ENCODE data around the gene INPP5B. TPM values are rescaled to one million over a fixed set of nuclear protein-coding genes. Genes with fewer than 3 reads are reported as not detected.
"Not testable (repeated sequence)": the region's sequence is repeated elsewhere in the genome, so short reads cannot be mapped to it uniquely, and the experiment has no call there.

The INPP5B gene
- total and polyA plus RNA-seq, 10 of the 15 experiments (the other 5 are each of a cell fraction or from before 2014, with no cell fraction given) = 10.9 to 54.4 (median 26.9) TPM

DNA sequence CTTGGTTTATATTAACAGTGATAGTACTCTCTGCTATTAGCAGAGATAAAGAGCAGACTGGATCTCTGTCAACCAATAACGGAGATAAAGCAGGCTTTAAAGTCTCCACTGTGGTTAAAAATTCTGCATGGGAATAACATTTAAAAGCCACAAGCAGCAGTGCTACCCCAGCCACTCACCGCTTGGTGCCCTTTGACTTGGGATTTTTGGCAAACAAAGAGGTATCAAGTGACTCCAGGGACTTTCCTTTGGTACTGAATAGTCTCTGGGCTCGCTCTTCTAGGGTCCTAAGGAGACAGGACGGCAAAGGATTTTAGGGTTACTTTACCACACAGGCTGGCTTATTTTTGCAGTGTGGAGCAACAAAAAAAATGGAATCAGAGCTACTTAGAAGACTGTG is 31.7 kb upstream of the INPP5B start:
- Histone ChIP-seq H3K27ac (ENCODE audit: control insufficient read depth, insufficient read depth) (no peak overlapping the region), H3K9ac (ENCODE audit: control insufficient read depth, insufficient read depth, low read length) (no peak overlapping the region), H3K4me2 (ENCODE audit: control insufficient read depth, insufficient read depth) (no peak overlapping the region), H3K27me3 (replicated peaks in 1 of 2; ENCODE audit: control insufficient read depth in 2 of 2, insufficient read depth in 2 of 2, low read length in 1 of 2) (no peaks in the 10 kb centered on the region), H2AFZ (ENCODE audit: control insufficient read depth, low read depth, low read length) (no peak overlapping the region), H3K36me3 (ENCODE audit: control insufficient read depth in 2 of 2, insufficient read depth in 2 of 2, low read length in 1 of 2) (peaks cover under 1 to 19% of the 10 kb centered on the region in 2 experiments), H3K79me2 (ENCODE audit: control insufficient read depth, insufficient read depth, low read length) (no peaks in the 10 kb centered on the region), H4K20me1 (ENCODE audit: control insufficient read depth, insufficient read depth) (no peaks in the 10 kb centered on the region), H3K4me3 (no peak overlapping the region), H3K9me3 (replicated peaks; ENCODE audit: control insufficient read depth, insufficient read depth, low read length) (no peaks in the 10 kb centered on the region), H3K4me1 (ENCODE audit: control insufficient read depth, insufficient read depth, low read length) (no peaks in the 10 kb centered on the region)
- DNase-seq (ENCODE audit: low read depth, low spot score) (no peak), FAIRE-seq (no peak), ATAC-seq (no peak)
- ChIA-PET POLR2A (no interaction called here), RAD21 (ENCODE audit: unreplicated experiment) (no interaction called here), SMC1A (ENCODE audit: uncharacterized antibody, unreplicated experiment) (interaction anchor here (1.1 kb wide), 1 partner anchor 91 kb away, joined by 5 read pairs; no protein-coding TSS in a partner anchor), CTCF (interaction anchor here (0.7 to 1.1 kb wide), 3 partner anchors 36 to 89 kb away, joined by 3 to 4 read pairs (median 4); no protein-coding TSS in a partner anchor)
- 94% methylated on average over 4 of the region's 4 CpGs for WGBS (ENCODE audit: insufficient coverage, insufficient replicate concordance, low lambda C conversion rate, missing lambda C conversion rate)
- TF ChIP-seq MXI1 (IDR thresholded peaks at IDR 0.05; ENCODE audit: low read depth, low read length) (no peak), BRCA1 (IDR thresholded peaks at IDR 0.05; ENCODE audit: low read depth, low read length) (no peak), MYC (IDR thresholded peaks at IDR 0.05; ENCODE audit: insufficient read depth, insufficient read length, insufficient replicate concordance, low read length, severe bottlenecking) (no peak), SREBF1 (IDR thresholded peaks at IDR 0.05; ENCODE audit: low read length) (no peak), SMARCA5 (IDR thresholded peaks at IDR 0.05) (no peak), BACH1 (IDR thresholded peaks at IDR 0.05; ENCODE audit: borderline replicate concordance) (no peak), ZNF24 (IDR thresholded peaks at IDR 0.05) (no peak)
- intact Hi-C loops (cut with micrococcal nuclease; ENCODE audit: unreplicated experiment) = no loop called here
- BruUV-seq (replicated peaks) = no TSS peak
- in situ Hi-C loops (cut with MboI) = loop anchor here (10.0 to 25.0 kb wide), 2 partner anchors 274 to 391 kb away; partner anchors contain the start of gene GNL2

DNA sequence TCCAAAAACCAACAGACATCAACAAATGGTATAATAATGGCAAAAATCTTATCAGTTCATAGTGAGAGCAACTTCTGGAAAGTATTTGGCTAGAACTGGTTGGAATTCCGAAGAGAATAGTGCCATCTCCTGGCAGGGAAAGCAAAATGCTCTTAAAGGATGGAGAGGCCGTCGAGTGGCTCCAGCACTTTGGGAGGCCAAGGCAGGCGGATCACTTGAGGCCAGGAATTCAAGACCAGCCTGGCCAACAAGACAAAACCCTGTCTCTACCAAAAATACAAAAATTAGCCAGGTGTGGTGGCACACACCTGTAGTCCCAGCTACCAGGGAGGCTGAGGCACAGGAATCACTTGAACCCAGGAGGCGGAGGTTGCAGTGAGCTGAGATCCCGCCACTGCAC is 28.2 kb upstream of the INPP5B start:
- H2AFZ ChIP-seq (ENCODE audit: control insufficient read depth, low read depth, low read length); BruUV-seq (replicated peaks); RAD21 ChIA-PET (ENCODE audit: unreplicated experiment); FAIRE-seq; H3K27ac ChIP-seq (ENCODE audit: control insufficient read depth, insufficient read depth); H3K9ac ChIP-seq (ENCODE audit: control insufficient read depth, insufficient read depth, low read length); DNase-seq (ENCODE audit: low read depth, low spot score); H3K36me3 ChIP-seq (ENCODE audit: control insufficient read depth in 2 of 2, insufficient read depth in 2 of 2, low read length in 1 of 2); H3K79me2 ChIP-seq (ENCODE audit: control insufficient read depth, insufficient read depth, low read length); H3K27me3 ChIP-seq (replicated peaks in 1 of 2; ENCODE audit: control insufficient read depth in 2 of 2, insufficient read depth in 2 of 2, low read length in 1 of 2); POLR2A ChIA-PET; H3K4me1 ChIP-seq (ENCODE audit: control insufficient read depth, insufficient read depth, low read length); H3K9me3 ChIP-seq (replicated peaks; ENCODE audit: control insufficient read depth, insufficient read depth, low read length); H3K4me3 ChIP-seq; H3K4me2 ChIP-seq (ENCODE audit: control insufficient read depth, insufficient read depth); H4K20me1 ChIP-seq (ENCODE audit: control insufficient read depth, insufficient read depth): not testable (repeated sequence)
- TF ChIP-seq SMC3 (IDR thresholded peaks at IDR 0.05; ENCODE audit: borderline replicate concordance, low read length) (peak; percentile 59; the same call in 1 of the 2 replicates), RAD21 (IDR thresholded peaks at IDR 0.05; ENCODE audit: insufficient read depth, low read depth, low read length) (peak; percentile 60)
- TF ChIP-seq, protein P1, sequence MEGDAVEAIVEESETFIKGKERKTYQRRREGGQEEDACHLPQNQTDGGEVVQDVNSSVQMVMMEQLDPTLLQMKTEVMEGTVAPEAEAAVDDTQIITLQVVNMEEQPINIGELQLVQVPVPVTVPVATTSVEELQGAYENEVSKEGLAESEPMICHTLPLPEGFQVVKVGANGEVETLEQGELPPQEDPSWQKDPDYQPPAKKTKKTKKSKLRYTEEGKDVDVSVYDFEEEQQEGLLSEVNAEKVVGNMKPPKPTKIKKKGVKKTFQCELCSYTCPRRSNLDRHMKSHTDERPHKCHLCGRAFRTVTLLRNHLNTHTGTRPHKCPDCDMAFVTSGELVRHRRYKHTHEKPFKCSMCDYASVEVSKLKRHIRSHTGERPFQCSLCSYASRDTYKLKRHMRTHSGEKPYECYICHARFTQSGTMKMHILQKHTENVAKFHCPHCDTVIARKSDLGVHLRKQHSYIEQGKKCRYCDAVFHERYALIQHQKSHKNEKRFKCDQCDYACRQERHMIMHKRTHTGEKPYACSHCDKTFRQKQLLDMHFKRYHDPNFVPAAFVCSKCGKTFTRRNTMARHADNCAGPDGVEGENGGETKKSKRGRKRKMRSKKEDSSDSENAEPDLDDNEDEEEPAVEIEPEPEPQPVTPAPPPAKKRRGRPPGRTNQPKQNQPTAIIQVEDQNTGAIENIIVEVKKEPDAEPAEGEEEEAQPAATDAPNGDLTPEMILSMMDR (IDR thresholded peaks at IDR 0.05 in 2 of 3, conservative IDR thresholded peaks at IDR 0.05 in 1 of 3; ENCODE audit: control insufficient read depth in 2 of 3, extremely low read depth in 1 of 3, insufficient read depth in 1 of 3, low read depth in 3 of 3, low read length in 3 of 3) = peak; percentile 30 to 52 (median 43); a peak in 4 of 6 replicates
- in situ Hi-C loops (cut with MboI) (loop anchor here (10.0 to 25.0 kb wide), 2 partner anchors 270 to 388 kb away; partner anchors contain the start of gene GNL2), intact Hi-C loops (cut with micrococcal nuclease; ENCODE audit: unreplicated experiment) (loop anchor here (1.0 kb wide), 1 partner anchor 85 kb away; no protein-coding TSS in a partner anchor)
- CTCF ChIA-PET = interaction anchor here (0.7 to 2.0 kb wide), 9 partner anchors 14 to 312 kb away, joined by 3 to 9 read pairs (median 3); partner anchors contain the start of gene MTF1
- SMC1A ChIA-PET (ENCODE audit: uncharacterized antibody, unreplicated experiment) = interaction anchor here (0.6 to 1.9 kb wide), 7 partner anchors 44 to 301 kb away, joined by 3 to 11 read pairs (median 3); no protein-coding TSS in a partner anchor
- WGBS (ENCODE audit: insufficient coverage, insufficient replicate concordance, low lambda C conversion rate, missing lambda C conversion rate) = 93% methylated on average over 6 of the region's 6 CpGs
- peak; percentile 44; the same call in 1 of the 3 replicates for ATAC-seq
